ENCODE measurements around the gene CDK5R1. TPM values are rescaled to one million over a fixed set of nuclear protein-coding genes. Genes with fewer than 3 reads are reported as not detected.

CDK5R1 gene
- total and polyA plus RNA-seq, 2 donors (not counting 1 experiment from before 2014, with no cell fraction given), result 2.4 to 6.2 TPM

GRCh38 chr17:32484628-32485027 is 2.2 kb upstream of the CDK5R1 start:
- no peak for DNase-seq
- Mint-ChIP-seq H3K9me3 (ENCODE audit: insufficient read depth) (no peaks in the 10 kb centered on the region), H3K4me1 (peaks cover 34% of the 10 kb centered on the region), H3K27me3 (no peaks in the 10 kb centered on the region), H3K27ac (no peak overlapping the region), H3K4me3 (peak overlapping the region; percentile 50)
- Histone ChIP-seq H3K4me2 (replicated peaks; ENCODE audit: low read depth, low read length, poor library complexity, severe bottlenecking) (no peak overlapping the region), H3K4me3 (ENCODE audit: control extremely low read depth in 1 of 5, extremely low read depth in 1 of 5, insufficient read depth in 1 of 5, low read depth in 2 of 5, low read length in 4 of 5) (no peak overlapping the region), H3K27ac (ENCODE audit: low read length in 2 of 2) (no peak overlapping the region), H3K9me3 (ENCODE audit: control extremely low read depth in 1 of 3, control insufficient read depth in 2 of 3, insufficient read depth in 1 of 3, low read length in 2 of 3) (no peaks in the 10 kb centered on the region), H3K9ac (ENCODE audit: low read length) (no peak overlapping the region), H3K4me1 (ENCODE audit: control insufficient read depth in 2 of 2, insufficient read depth in 2 of 2, low read length in 2 of 2) (peaks cover 33 to 38% of the 10 kb centered on the region in 2 donors), H3K79me2 (ENCODE audit: control insufficient read depth, insufficient read depth, low read length) (peaks cover 24% of the 10 kb centered on the region), H2AFZ (ENCODE audit: insufficient read depth, low read depth, low read length, poor library complexity, severe bottlenecking) (no peak overlapping the region), H3K27me3 (replicated peaks in 1 of 4; ENCODE audit: control extremely low read depth in 1 of 4, control insufficient read depth in 3 of 4, insufficient read depth in 4 of 4, low read length in 3 of 4) (no peaks in the 10 kb centered on the region), H4K20me1 (ENCODE audit: control insufficient read depth, insufficient read depth, low read length, poor library complexity, severe bottlenecking) (peaks cover 11% of the 10 kb centered on the region), H3K36me3 (replicated peaks in 1 of 2; ENCODE audit: control extremely low read depth in 1 of 2, control insufficient read depth in 1 of 2, extremely low read depth in 1 of 2, insufficient read depth in 2 of 2, low read length in 1 of 2) (peaks cover 0 to 30% of the 10 kb centered on the region in 2 experiments)
- intact Hi-C loops (cut with micrococcal nuclease), result loop anchor here (10.0 kb wide), 1 partner anchor 390 kb away; the partner anchor contains the start of gene MYO1D
- ChIA-PET CTCF (interaction anchor here (0.8 to 10.2 kb wide), 33 partner anchors 8 to 393 kb away, joined by 3 to 139 read pairs (median 5); partner anchors contain the start of genes MYO1D and PSMD11), POLR2A (interaction anchor here (0.5 to 0.8 kb wide), 3 partner anchors 39 to 142 kb away, joined by 3 to 11 read pairs (median 3); no protein-coding TSS in a partner anchor)
- 95% methylated on average over 8 of the region's 11 CpGs for WGBS (ENCODE audit: insufficient coverage)
- no peak for ATAC-seq (ENCODE audit: low read depth)
- no peak for TF ChIP-seq EZH2 (IDR thresholded peaks at IDR 0.05; ENCODE audit: borderline replicate concordance, insufficient read depth, low read depth, low read length, poor library complexity, severe bottlenecking)
- TF ChIP-seq, protein P1, sequence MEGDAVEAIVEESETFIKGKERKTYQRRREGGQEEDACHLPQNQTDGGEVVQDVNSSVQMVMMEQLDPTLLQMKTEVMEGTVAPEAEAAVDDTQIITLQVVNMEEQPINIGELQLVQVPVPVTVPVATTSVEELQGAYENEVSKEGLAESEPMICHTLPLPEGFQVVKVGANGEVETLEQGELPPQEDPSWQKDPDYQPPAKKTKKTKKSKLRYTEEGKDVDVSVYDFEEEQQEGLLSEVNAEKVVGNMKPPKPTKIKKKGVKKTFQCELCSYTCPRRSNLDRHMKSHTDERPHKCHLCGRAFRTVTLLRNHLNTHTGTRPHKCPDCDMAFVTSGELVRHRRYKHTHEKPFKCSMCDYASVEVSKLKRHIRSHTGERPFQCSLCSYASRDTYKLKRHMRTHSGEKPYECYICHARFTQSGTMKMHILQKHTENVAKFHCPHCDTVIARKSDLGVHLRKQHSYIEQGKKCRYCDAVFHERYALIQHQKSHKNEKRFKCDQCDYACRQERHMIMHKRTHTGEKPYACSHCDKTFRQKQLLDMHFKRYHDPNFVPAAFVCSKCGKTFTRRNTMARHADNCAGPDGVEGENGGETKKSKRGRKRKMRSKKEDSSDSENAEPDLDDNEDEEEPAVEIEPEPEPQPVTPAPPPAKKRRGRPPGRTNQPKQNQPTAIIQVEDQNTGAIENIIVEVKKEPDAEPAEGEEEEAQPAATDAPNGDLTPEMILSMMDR (IDR thresholded peaks at IDR 0.05), result no peak
